Measurements from ENCODE around the gene C21orf91. TPM values are rescaled to one million over a fixed set of nuclear protein-coding genes. Genes with fewer than 3 reads are reported as not detected.

Gene C21orf91
- total RNA-seq, 2 experiments from 2014 or later = 40.9 to 42.2 TPM

DNA sequence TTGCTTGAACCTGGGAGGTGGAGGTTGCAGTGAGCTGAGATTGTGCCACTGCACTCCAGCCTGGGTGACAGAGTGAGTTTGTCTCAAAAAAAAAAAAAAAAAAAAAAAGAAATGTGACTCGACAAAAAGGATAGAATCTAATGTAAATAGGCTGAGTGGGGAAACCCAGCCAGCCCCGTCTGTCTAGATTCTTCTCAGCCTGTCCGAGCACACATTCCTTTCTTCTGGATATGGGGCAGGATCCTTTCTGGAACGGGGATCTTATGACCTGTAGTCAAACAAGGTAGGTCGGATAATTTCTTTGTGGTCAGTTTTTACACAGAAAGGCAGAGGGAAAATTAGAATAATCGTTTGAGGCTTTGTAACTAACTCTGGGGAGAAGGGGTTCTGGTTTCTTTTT, 74.1 kb downstream of the C21orf91 start:
- H3K27me3 Mint-ChIP-seq = no peaks in the 10 kb centered on the region
- H3K4me3 Mint-ChIP-seq = no peak overlapping the region
- no peaks in the 10 kb centered on the region for H3K36me3 ChIP-seq (ENCODE audit: insufficient read depth, low read length)
- no peaks in the 10 kb centered on the region for H3K27me3 ChIP-seq (ENCODE audit: control insufficient read depth in 1 of 2, insufficient read depth in 2 of 2, low read length in 2 of 2)
- no peaks in the 10 kb centered on the region for H3K36me3 Mint-ChIP-seq (ENCODE audit: low read depth)
- no peak overlapping the region for H3K27ac ChIP-seq (ENCODE audit: low read depth in 1 of 2, low read length in 2 of 2)
- intact Hi-C loops (cut with DNase I, micrococcal nuclease) = no loop called here
- DNase-seq (no peak), ATAC-seq (ENCODE audit: poor library complexity) (no peak)
- CTCF ChIA-PET = interaction anchor here (0.7 kb wide), 1 partner anchor 25 kb away, joined by 4 read pairs; no protein-coding TSS in a partner anchor
- H3K9me3 Mint-ChIP-seq = no peaks in the 10 kb centered on the region
- H3K4me3 ChIP-seq (ENCODE audit: low read length) = no peak overlapping the region
- H3K9me3 ChIP-seq (ENCODE audit: control insufficient read depth in 1 of 2, insufficient read depth in 1 of 2, low read length in 2 of 2) = peaks cover 0 to 9% of the 10 kb centered on the region in 2 experiments
- peaks cover 4% of the 10 kb centered on the region for H3K4me1 Mint-ChIP-seq (ENCODE audit: low read depth)
- H3K4me1 ChIP-seq (ENCODE audit: insufficient read depth, low read length) = no peaks in the 10 kb centered on the region
- TF ChIP-seq, protein P1, sequence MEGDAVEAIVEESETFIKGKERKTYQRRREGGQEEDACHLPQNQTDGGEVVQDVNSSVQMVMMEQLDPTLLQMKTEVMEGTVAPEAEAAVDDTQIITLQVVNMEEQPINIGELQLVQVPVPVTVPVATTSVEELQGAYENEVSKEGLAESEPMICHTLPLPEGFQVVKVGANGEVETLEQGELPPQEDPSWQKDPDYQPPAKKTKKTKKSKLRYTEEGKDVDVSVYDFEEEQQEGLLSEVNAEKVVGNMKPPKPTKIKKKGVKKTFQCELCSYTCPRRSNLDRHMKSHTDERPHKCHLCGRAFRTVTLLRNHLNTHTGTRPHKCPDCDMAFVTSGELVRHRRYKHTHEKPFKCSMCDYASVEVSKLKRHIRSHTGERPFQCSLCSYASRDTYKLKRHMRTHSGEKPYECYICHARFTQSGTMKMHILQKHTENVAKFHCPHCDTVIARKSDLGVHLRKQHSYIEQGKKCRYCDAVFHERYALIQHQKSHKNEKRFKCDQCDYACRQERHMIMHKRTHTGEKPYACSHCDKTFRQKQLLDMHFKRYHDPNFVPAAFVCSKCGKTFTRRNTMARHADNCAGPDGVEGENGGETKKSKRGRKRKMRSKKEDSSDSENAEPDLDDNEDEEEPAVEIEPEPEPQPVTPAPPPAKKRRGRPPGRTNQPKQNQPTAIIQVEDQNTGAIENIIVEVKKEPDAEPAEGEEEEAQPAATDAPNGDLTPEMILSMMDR (IDR thresholded peaks at IDR 0.05) = no peak
- no peak overlapping the region for H3K27ac Mint-ChIP-seq
- POLR2A ChIA-PET = no interaction called here

DNA sequence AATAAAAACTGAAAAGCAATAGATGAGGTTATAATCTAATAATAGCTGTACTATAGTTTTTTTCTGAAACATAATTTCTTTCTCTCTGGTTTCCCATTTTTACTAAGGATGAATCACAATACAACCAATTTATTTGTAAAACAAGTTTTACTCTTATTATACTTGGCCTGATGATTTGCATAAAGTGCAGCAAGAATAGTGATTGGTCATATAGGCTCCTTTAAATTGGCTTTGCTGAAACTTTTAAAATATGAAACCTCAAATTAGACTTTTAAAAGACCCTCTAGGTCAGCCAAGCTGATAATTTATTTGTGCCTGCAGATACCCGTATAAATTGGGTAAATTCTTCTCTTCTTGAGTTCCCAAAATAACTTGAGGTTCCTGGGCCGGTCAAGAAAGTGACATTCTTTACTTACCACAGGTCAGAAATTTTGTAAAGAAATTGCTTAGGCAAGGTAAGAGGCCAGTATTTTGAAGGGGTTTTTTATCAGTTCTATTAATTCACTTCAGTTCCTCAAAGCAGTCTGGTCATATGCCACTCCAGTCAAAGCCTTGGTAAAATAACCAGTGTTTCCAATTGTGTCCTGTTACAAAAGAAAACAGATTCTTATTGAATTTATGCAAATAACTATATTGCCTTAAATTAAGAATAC, 76.1 kb downstream of the C21orf91 start:
- Mint-ChIP-seq H3K36me3 (ENCODE audit: low read depth) (no peaks in the 10 kb centered on the region), H3K27me3 (no peaks in the 10 kb centered on the region), H3K9me3 (no peaks in the 10 kb centered on the region), H3K4me3 (no peak overlapping the region), H3K4me1 (ENCODE audit: low read depth) (peaks cover 4% of the 10 kb centered on the region), H3K27ac (no peak overlapping the region)
- peaks cover 0 to 9% of the 10 kb centered on the region in 2 experiments for H3K9me3 ChIP-seq (ENCODE audit: control insufficient read depth in 1 of 2, insufficient read depth in 1 of 2, low read length in 2 of 2)
- TF ChIP-seq, protein P1 (IDR thresholded peaks at IDR 0.05) = no peak
- H3K4me3 ChIP-seq (ENCODE audit: low read length) = no peak overlapping the region
- no peak overlapping the region for H3K27ac ChIP-seq (ENCODE audit: low read depth in 1 of 2, low read length in 2 of 2)
- no peaks in the 10 kb centered on the region for H3K27me3 ChIP-seq (ENCODE audit: control insufficient read depth in 1 of 2, insufficient read depth in 2 of 2, low read length in 2 of 2)
- intact Hi-C loops (cut with DNase I, micrococcal nuclease) = loop anchor here in 1 of 2 experiments (5.0 kb wide), 1 partner anchor 39 kb away; no protein-coding TSS in a partner anchor
- H3K4me1 ChIP-seq (ENCODE audit: insufficient read depth, low read length) = no peaks in the 10 kb centered on the region
- H3K36me3 ChIP-seq (ENCODE audit: insufficient read depth, low read length) = no peaks in the 10 kb centered on the region
- CTCF ChIA-PET = no interaction called here
- DNase-seq = no peak
- POLR2A ChIA-PET = no interaction called here
- no peak for ATAC-seq (ENCODE audit: poor library complexity)

DNA sequence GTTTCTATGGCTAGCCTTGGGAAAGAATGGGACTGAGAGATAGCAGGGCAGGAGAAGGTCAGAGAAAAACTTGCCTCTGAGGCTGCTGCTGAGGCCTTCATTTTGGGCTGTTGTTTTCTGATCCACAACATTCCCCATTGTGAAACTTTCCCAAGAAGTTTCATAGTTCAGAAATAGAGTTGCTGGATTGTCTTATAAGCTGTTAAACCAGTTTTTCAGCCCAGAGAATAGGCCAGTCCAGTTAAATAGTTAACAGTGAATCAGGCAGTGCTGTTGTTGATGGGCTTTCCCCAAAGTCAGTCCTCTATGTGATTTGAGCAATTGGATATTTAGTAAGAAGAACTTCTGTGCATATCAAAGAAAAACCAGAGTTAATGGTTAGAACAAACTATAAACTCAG, 77.0 kb downstream of the C21orf91 start:
- intact Hi-C loops (cut with DNase I, micrococcal nuclease) = loop anchor here in 1 of 2 experiments (5.0 kb wide), 1 partner anchor 40 kb away; no protein-coding TSS in a partner anchor
- ATAC-seq (ENCODE audit: poor library complexity) = no peak
- H3K4me1 Mint-ChIP-seq (ENCODE audit: low read depth) = peaks cover 4% of the 10 kb centered on the region
- no peaks in the 10 kb centered on the region for H3K36me3 Mint-ChIP-seq (ENCODE audit: low read depth)
- Histone ChIP-seq H3K9me3 (ENCODE audit: control insufficient read depth in 1 of 2, insufficient read depth in 1 of 2, low read length in 2 of 2) (peaks cover 0 to 9% of the 10 kb centered on the region in 2 experiments), H3K27ac (ENCODE audit: low read depth in 1 of 2, low read length in 2 of 2) (no peak overlapping the region), H3K4me3 (ENCODE audit: low read length) (no peak overlapping the region), H3K27me3 (ENCODE audit: control insufficient read depth in 1 of 2, insufficient read depth in 2 of 2, low read length in 2 of 2) (no peaks in the 10 kb centered on the region), H3K4me1 (ENCODE audit: insufficient read depth, low read length) (no peaks in the 10 kb centered on the region), H3K36me3 (ENCODE audit: insufficient read depth, low read length) (no peaks in the 10 kb centered on the region)
- no peaks in the 10 kb centered on the region for H3K9me3 Mint-ChIP-seq
- no peak overlapping the region for H3K27ac Mint-ChIP-seq
- POLR2A ChIA-PET = no interaction called here
- no peak overlapping the region for H3K4me3 Mint-ChIP-seq
- CTCF ChIA-PET = no interaction called here
- no peaks in the 10 kb centered on the region for H3K27me3 Mint-ChIP-seq
- DNase-seq = no peak
- TF ChIP-seq, protein P1 (IDR thresholded peaks at IDR 0.05) = no peak

Other genes with a start within 250 kb of the C21orf91 start
- gene BTG3, start 206.5 kb downstream of the C21orf91 start, total RNA-seq = 10 to 100 TPM; 81.9 to 84.0 TPM

Measured in CD4-positive, alpha-beta T cell (primary cell).